ENCODE measurements around the gene INTS3.

GRCh38 chr1:153767519-153767918, 39.7 kb downstream of the INTS3 start:
- TF ChIP-seq EP300 (IDR thresholded peaks at IDR 0.05) (no peak), POLR2AphosphoS5 (IDR thresholded peaks at IDR 0.05) (no peak), POLR2A (IDR thresholded peaks at IDR 0.05) (no peak)
- TF ChIP-seq, protein P1, sequence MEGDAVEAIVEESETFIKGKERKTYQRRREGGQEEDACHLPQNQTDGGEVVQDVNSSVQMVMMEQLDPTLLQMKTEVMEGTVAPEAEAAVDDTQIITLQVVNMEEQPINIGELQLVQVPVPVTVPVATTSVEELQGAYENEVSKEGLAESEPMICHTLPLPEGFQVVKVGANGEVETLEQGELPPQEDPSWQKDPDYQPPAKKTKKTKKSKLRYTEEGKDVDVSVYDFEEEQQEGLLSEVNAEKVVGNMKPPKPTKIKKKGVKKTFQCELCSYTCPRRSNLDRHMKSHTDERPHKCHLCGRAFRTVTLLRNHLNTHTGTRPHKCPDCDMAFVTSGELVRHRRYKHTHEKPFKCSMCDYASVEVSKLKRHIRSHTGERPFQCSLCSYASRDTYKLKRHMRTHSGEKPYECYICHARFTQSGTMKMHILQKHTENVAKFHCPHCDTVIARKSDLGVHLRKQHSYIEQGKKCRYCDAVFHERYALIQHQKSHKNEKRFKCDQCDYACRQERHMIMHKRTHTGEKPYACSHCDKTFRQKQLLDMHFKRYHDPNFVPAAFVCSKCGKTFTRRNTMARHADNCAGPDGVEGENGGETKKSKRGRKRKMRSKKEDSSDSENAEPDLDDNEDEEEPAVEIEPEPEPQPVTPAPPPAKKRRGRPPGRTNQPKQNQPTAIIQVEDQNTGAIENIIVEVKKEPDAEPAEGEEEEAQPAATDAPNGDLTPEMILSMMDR (IDR thresholded peaks at IDR 0.05) = no peak

All from upper lobe of left lung (tissue), 4 donors.